K562 (cell line): ENCODE data around the gene ABHD5. TPM values are rescaled to one million over a fixed set of nuclear protein-coding genes. Genes with fewer than 3 reads are reported as not detected.
A peak's percentile ranks its signal among the peaks of the same experiment; 100 is the strongest.

ENCODE experiments used
- CHD2 ChIP-seq: IDR thresholded peaks from 2 replicates; pipeline ENCODE4 v1.6.1; 2011; ENCODE audit warnings: low read depth, low read length
- HCFC1 ChIP-seq: IDR thresholded peaks from 2 replicates; pipeline ENCODE4 v1.6.1; 2012; ENCODE audit warnings: low read depth, low read length, improper control_type of control experiment
- ILK ChIP-seq: fragments of 450-650 bp; IDR thresholded peaks from 2 replicates; pipeline ENCODE4 v1.6.1; 2016; ENCODE audit warnings: missing genetic modification characterization, low read depth, mild to moderate bottlenecking, missing compliant biosample characterization, moderate library complexity, borderline replicate concordance
- JUNB ChIP-seq: fragments of 450-650 bp; formaldehyde crosslinking; conservative IDR thresholded peaks from 2 replicates; pipeline ENCODE4 v1.4.0; 2020; ENCODE audit warnings: mild to moderate bottlenecking
- NFRKB ChIP-seq: fragments of 450-650 bp; IDR thresholded peaks from 2 replicates; pipeline ENCODE4 v1.6.1; 2016; ENCODE audit warnings: low read depth
- U2AF2 ChIP-seq: fragments of 200-400 bp; formaldehyde crosslinking; optimal IDR thresholded peaks from 2 replicates; pipeline ENCODE3; 2017; ENCODE audit warnings: low read depth, mild to moderate bottlenecking, low read length
- ZBED1 ChIP-seq: IDR thresholded peaks from 2 replicates; pipeline ENCODE4 v1.6.1; 2014
- ZBTB7A ChIP-seq: IDR thresholded peaks from 2 replicates; pipeline ENCODE4 v1.6.1; 2011; ENCODE audit warnings: low read depth, mild to moderate bottlenecking, low read length, moderate library complexity, borderline replicate concordance; ENCODE audit not compliant: control insufficient read depth
- ZNF133 ChIP-seq: fragments of 250-450 bp; sonication (Bioruptor Pico); IDR thresholded peaks from 2 replicates; pipeline ENCODE4 v1.4.0; 2020; ENCODE audit warnings: mild to moderate bottlenecking
- ZNF311 ChIP-seq: fragments of 250-450 bp; sonication (Bioruptor Pico); IDR thresholded peaks from 2 replicates; pipeline ENCODE4 v1.4.0; 2020; ENCODE audit warnings: mild to moderate bottlenecking, moderate library complexity
- polyA plus RNA-seq, 8 experiments: library from polyadenylated mRNA; depleted of rRNA in 4 of 8; stranded (reverse) in 5 of 8; unstranded in 3 of 8; fragments of >200 nt; fragmentation: Nextera tagmentation in 2 of 8; fragmentation: Illumina TruSeq in 1 of 8; extraction: Ambion mirVana in 2 of 8; extraction: Trizol in 1 of 8; gene quantifications; 2 replicates each; pipeline versions ENCODE4 v1.2.1 to v1.2.3, GENCODE V29; 2011 to 2014; ENCODE audit warnings: inconsistent platforms in 1 of 8, missing spikeins in 1 of 8
- total RNA-seq, 7 experiments: library from RNA; depleted of rRNA in 6 of 7; stranded (reverse); fragments of >200 nt in 6 of 7; fragmentation: Illumina TruSeq in 2 of 7; extraction: Trizol in 2 of 7; gene quantifications; 2 replicates each; pipeline versions ENCODE4 v1.2.1 to v1.2.3, GENCODE V29; 2011 to 2021; ENCODE audit warnings: low replicate concordance in 1 of 7
- TF ChIP-seq, protein P1 (sequence below): fragments of 250-450 bp; sonication (Bioruptor Pico); IDR thresholded peaks from 2 replicates; pipeline ENCODE4 v1.8.0; 2021; ENCODE audit warnings: moderate library complexity, mild to moderate bottlenecking, inconsistent platforms
- TF ChIP-seq, protein P2 (sequence below): fragments of 250-450 bp; sonication (Bioruptor Pico); IDR thresholded peaks from 2 replicates; pipeline ENCODE4 v1.4.0; 2020; ENCODE audit warnings: mild to moderate bottlenecking, moderate library complexity
- TF ChIP-seq, protein P3 (sequence below): sonication (generic); formaldehyde crosslinking; IDR thresholded peaks from 2 replicates; pipeline ENCODE4 v1.8.0; 2022; ENCODE audit warnings: mild to moderate bottlenecking, missing genetic modification reagents
- TF ChIP-seq, protein P4 (sequence below): fragments of 250-450 bp; sonication (Bioruptor Pico); IDR thresholded peaks from 2 replicates; pipeline ENCODE4 v1.4.0; 2020; ENCODE audit warnings: mild to moderate bottlenecking

Gene ABHD5
- total and polyA plus RNA-seq, 9 of the 15 experiments (the other 6 are each of a cell fraction or from before 2014, with no cell fraction given) = 27.8 to 61.7 (median 39.9) TPM

DNA sequence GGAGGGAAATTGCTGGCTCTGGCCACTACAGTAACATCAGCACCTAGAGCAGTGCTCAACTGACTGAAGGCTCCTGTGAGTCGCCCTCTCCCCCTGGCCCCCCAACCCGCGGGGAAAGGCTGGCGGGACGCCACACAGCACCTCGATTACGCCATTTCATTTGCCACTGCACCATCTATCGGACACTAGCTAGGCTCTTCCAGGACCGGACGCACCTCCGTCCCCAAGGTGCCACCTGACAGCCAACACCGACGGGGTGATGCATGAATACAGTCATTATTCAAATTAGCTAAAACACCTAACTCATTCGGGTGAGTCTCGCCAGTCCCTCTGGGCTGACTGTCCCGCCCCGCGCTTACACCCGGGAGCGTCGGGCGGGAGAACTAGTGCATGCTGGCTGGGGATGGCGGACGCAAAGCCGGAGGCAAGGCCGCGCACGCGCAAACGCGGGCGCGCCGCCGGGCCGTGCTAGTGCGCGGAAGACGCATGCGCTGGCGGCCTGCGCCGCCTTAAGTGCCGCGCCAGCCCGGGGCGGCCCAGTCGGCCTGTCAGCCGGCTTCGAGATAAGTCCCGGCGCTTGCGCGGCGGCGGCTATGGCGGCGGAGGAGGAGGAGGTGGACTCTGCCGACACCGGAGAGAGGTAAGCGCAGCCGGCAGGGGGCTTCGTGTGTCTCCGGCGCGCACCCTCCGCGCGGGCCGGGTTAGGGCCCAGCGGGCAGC, at the start of gene ABHD5 (continued):
- peak; percentile 71 for TF ChIP-seq HCFC1
- TF ChIP-seq ZNF133 (CRISPR knock-in tag) = peak; percentile 14; the same call in 1 of the 2 replicates
- TF ChIP-seq ZBTB7A = peak; percentile 85; the same call in 1 of the 2 replicates
- TF ChIP-seq, protein P1, sequence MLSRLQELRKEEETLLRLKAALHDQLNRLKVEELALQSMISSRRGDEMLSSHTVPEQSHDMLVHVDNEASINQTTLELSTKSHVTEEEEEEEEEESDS (CRISPR knock-in tag) = no peak
- TF ChIP-seq, protein P2, sequence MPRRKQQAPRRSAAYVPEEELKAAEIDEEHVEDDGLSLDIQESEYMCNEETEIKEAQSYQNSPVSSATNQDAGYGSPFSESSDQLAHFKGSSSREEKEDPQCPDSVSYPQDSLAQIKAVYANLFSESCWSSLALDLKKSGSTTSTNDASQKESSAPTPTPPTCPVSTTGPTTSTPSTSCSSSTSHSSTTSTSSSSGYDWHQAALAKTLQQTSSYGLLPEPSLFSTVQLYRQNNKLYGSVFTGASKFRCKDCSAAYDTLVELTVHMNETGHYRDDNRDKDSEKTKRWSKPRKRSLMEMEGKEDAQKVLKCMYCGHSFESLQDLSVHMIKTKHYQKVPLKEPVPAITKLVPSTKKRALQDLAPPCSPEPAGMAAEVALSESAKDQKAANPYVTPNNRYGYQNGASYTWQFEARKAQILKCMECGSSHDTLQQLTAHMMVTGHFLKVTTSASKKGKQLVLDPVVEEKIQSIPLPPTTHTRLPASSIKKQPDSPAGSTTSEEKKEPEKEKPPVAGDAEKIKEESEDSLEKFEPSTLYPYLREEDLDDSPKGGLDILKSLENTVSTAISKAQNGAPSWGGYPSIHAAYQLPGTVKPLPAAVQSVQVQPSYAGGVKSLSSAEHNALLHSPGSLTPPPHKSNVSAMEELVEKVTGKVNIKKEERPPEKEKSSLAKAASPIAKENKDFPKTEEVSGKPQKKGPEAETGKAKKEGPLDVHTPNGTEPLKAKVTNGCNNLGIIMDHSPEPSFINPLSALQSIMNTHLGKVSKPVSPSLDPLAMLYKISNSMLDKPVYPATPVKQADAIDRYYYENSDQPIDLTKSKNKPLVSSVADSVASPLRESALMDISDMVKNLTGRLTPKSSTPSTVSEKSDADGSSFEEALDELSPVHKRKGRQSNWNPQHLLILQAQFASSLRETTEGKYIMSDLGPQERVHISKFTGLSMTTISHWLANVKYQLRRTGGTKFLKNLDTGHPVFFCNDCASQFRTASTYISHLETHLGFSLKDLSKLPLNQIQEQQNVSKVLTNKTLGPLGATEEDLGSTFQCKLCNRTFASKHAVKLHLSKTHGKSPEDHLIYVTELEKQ (CRISPR knock-in tag) = no peak
- no peak for TF ChIP-seq U2AF2
- no peak for TF ChIP-seq ILK (tag)
- TF ChIP-seq, protein P3, sequence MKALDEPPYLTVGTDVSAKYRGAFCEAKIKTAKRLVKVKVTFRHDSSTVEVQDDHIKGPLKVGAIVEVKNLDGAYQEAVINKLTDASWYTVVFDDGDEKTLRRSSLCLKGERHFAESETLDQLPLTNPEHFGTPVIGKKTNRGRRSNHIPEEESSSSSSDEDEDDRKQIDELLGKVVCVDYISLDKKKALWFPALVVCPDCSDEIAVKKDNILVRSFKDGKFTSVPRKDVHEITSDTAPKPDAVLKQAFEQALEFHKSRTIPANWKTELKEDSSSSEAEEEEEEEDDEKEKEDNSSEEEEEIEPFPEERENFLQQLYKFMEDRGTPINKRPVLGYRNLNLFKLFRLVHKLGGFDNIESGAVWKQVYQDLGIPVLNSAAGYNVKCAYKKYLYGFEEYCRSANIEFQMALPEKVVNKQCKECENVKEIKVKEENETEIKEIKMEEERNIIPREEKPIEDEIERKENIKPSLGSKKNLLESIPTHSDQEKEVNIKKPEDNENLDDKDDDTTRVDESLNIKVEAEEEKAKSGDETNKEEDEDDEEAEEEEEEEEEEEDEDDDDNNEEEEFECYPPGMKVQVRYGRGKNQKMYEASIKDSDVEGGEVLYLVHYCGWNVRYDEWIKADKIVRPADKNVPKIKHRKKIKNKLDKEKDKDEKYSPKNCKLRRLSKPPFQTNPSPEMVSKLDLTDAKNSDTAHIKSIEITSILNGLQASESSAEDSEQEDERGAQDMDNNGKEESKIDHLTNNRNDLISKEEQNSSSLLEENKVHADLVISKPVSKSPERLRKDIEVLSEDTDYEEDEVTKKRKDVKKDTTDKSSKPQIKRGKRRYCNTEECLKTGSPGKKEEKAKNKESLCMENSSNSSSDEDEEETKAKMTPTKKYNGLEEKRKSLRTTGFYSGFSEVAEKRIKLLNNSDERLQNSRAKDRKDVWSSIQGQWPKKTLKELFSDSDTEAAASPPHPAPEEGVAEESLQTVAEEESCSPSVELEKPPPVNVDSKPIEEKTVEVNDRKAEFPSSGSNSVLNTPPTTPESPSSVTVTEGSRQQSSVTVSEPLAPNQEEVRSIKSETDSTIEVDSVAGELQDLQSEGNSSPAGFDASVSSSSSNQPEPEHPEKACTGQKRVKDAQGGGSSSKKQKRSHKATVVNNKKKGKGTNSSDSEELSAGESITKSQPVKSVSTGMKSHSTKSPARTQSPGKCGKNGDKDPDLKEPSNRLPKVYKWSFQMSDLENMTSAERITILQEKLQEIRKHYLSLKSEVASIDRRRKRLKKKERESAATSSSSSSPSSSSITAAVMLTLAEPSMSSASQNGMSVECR = peak; percentile 78
- TF ChIP-seq CHD2 = peak; percentile 10; the same call in 1 of the 2 replicates
- TF ChIP-seq, protein P4, sequence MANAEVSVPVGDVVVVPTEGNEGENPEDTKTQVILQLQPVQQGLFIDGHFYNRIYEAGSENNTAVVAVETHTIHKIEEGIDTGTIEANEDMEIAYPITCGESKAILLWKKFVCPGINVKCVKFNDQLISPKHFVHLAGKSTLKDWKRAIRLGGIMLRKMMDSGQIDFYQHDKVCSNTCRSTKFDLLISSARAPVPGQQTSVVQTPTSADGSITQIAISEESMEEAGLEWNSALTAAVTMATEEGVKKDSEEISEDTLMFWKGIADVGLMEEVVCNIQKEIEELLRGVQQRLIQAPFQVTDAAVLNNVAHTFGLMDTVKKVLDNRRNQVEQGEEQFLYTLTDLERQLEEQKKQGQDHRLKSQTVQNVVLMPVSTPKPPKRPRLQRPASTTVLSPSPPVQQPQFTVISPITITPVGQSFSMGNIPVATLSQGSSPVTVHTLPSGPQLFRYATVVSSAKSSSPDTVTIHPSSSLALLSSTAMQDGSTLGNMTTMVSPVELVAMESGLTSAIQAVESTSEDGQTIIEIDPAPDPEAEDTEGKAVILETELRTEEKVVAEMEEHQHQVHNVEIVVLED = peak; percentile 78
- 0 out of 2 replicates have a peak, but pooled peaks have one; percentile 24 for TF ChIP-seq ZBED1
- TF ChIP-seq JUNB = 0 out of 2 replicates have a peak, but pooled peaks have one; percentile 39
- TF ChIP-seq ZNF311 (CRISPR knock-in tag) = no peak
- peak; percentile 79 for TF ChIP-seq NFRKB
